HG02970 (cell line): ENCODE data around the gene BCAS3.
"Not testable (repeated sequence)": the region's sequence is repeated elsewhere in the genome, so short reads cannot be mapped to it uniquely, and the experiment has no call there.

Source experiments
- ATAC-seq: cut with Tn5 transposase; IDR thresholded peaks from one replicate; pipeline ENCODE4 v1.9.1; 2021; ENCODE audit warnings: mild to moderate bottlenecking, moderate library complexity, moderate number of reproducible peaks; ENCODE audit not compliant: unreplicated experiment, low FRiP score

Gene BCAS3

DNA sequence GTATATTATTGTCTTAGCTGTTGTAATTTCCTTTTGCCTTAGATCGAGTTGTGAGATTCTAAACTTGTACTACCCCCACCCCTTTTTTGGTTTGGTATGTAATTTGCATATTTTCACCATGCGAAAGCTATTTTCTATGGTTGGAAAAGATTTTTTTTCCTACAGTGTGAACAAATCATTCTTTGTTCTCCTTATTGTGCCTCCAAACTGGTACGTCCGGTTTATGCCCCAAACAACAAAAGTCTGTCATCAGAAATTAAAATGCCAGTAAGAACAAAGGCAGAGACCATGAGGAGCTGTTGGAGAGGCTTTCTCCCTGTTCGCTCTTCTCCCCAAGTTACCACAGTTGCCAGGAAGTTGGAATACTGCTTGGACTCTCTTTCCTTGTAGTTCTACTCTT lies 66.1 kb downstream of the BCAS3 start:
- no peak for ATAC-seq

DNA sequence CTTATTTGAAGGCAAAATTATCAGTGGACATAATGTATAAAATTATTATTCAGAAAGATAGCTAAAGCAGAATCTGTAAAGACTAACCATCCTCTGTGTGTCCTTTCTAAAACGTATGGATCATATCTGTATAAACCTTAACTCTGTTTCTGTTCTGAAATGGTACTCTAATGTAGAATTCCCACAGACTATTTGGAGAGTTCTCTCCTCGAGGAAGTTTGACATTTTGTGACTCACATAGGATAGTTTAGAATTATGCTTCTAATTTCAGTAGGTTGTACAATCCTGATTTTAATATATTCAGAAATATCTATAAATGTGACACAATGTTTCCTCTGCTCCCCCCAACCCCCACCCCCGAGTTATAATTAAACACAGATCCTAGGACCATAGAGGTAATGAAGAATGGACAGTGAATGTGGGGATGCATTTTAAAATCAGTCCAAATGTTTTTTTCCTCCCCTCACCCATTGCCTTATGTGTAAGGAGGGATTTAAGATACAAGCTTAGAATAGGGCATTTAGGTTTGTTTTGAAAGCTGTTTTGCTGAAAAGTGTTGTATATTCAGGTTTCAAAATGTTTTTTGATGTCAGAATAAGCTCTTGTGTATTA lies 66.8 kb downstream of the BCAS3 start:
- ATAC-seq: no peak

DNA sequence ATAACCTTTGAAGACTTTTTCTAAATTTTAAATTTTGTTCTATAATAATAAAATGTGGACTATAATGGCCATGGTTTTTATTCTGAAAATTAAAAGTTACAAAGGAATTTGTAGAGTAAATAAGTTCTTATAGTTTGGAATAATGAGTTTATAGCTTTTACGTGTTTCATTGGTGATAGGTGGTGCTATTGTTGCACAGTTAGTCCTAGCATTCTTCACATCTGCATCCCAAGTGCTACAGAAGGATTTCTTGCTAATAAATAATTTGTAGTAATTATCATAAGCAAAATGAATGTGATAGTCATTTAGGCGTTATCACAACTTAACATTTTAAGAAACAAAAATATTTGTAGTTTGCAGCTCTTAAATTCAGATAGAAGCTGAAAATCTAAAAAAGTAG lies 67.9 kb downstream of the BCAS3 start:
- ATAC-seq: no peak

DNA sequence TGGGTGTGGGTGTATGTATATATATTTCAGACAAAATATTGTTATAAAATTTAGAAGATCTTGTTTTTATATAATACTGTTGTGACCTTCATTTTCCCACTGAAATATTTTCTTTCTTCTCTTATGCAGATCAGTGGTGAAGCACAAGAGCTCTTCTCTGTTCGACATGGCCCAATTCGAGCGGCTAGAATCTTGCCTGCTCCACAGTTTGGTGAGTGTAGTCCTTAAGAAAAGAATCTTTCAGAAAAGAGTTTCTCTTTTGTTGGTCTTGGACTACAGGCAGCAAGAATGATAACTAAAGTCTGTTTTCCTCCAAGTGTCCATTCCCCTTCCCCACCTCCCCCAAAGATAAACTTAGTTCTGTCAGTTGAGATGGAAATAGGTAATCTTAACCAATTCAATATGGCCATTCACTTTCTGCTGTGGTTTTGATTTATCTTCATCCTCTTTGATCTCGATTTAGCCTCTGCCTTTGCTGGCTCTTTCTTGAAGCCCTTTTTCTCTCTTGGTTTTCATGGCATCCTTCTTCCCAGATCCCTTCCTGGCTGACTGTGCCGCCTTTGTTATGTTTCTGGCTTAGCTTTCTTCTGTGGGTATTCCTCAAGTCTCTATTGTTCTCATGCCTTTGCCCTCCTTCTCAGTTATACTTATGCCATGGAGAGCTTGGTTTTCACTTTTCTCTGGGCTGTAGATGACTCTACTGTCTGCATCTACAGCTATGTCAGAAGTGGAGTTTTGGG lies 69.6 kb downstream of the BCAS3 start:
- no peak for ATAC-seq

DNA sequence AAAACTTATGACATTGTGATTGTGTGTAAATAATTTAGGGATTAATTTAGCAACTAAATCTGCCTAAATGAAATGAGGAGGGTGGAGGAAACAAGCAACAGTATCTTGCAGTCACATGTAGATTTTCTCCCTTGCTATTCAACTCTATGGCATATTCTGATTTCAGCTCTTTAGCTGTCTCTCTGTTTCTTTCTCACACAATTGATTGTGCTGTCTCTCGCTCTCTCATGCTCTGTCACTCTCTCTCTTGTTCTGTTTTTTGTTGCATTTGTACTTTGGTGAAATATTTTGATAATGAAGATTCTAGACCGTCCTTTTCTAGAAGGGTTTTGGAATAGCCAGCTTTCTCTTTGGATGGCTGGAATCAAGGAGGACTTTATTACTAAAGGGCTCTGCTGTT lies 70.6 kb downstream of the BCAS3 start:
- no peak for ATAC-seq

DNA sequence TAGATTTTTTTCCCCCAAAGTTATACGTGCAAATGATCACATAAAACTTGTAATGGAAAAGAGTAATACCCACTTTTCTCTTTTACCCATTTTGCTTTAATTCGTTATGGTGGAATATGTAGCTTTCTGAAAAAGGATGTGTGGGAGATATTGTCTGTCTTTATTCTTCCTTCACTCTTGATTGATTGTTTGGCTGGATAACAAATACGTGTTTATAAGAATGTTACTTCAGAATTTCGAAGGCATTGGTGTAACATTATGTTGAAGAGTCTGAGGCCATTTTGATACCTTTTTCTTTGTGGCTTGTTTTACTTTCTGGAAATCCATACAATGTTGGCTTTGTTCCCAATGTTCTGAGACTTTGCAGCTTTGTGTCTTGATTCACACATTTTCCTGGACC lies 71.4 kb downstream of the BCAS3 start:
- no peak for ATAC-seq

DNA sequence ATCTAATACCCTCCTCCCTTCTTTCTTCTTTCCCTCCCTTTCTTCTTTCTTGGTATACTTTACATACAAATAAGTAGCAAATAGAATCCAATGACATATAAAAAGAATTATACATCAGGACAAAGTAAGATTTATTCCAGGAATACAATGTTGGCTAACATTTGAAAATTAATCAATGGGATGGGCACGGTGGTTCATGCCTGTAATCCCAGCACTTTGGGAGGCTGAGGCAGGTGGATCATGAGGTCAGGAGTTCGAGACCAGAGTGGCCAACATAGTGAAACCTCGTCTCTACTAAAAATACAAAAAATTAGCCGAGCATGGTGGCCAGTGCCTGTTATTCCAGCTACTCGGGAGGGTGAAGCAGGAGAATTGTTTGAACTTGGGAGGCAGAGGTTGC lies 72.1 kb downstream of the BCAS3 start:
- ATAC-seq: no peak

DNA sequence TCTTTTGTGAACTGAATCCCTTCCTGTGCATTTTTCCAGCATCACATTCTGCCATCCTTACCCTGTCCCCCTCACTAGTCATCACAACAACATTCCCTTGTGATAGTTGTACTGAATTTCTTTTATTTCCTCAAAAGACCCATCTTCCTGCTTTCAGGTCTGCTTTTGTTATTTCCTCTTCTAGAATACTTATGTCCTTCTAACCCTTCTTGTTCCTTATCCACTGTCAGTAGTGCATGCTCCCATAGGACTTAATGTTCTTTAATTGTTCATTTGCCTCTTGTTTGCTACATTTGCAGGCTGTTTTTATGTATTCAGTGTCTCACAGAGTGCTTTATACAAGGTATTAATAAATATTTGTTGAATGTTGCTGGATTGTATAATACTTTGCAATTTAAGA lies 73.0 kb downstream of the BCAS3 start:
- ATAC-seq: no peak

DNA sequence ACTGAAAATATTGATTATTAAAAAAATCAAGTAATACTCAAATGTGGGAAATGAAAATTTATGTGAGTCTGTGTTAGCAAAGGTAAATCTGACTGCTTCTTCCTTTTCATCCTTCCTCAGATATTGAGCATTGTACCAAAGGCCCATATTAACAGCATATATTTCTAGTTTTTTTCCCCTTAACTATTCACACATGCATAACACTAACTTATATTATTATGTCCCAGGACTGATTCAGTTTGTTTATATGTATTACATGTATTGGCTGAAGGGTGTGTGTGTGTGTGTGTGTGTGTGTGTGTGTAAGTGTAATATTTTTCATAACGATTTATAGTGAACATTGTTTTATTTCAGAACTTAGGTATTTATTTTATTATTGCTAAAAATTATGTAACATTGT lies 74.2 kb downstream of the BCAS3 start:
- ATAC-seq: no peak

DNA sequence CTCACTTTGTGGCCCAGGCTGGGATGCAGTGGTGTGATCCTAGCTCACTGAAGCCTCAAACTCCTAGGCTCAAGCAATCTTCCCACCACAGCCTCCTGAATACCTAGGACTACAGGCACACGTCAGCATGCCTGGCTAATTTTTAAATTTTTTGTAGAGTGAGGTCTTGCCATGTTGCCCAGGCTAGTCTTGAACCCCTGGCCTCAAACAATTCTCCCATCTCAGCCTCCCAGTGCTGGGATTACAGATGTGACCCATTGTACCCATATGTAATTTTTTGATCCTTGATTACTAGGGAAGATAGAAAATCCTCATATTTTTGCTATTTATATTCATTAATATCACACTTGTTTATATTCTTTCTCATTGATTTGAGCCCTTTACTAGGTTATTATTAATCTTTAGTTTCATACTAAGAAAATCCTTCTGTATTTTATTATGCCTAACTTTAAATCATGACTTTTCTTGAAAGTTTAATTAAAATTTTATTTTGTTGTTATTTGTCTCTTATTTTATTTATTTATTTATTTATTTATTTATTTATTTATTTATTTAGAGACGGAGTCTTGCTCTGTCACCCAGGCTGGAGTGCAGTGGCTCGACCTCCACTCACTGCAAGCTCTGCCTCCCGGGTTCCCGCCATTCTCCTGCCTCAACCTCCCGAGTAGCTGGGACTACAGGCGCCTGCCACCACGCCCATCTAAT lies 75.4 kb downstream of the BCAS3 start:
- no peak for ATAC-seq

DNA sequence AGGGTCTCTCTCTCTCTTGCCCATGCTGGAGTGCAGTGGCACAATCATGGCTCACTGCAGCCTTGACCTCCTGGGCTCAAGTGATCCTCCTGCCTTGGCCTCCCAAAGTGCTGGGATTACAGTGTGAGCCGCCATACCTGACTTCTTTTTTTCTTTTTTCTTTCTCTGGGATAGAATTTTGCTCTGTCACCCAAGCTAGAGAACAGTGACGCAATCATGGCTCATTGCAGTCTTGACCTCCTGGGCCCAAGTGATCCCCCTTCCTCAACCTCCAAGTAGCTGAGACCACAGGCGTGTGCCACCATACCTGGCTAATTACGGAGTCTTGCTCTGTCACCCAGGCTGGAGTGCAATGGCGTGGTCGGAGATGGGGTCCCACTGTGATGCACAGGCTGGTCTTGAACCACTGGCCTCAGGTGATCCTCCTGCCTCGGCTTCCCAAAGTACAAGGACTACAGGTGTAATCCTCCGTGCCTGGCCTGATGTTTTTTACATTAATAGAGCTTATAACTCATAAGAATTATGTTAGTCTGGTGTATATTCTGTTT lies 76.5 kb downstream of the BCAS3 start:
- no peak for ATAC-seq

DNA sequence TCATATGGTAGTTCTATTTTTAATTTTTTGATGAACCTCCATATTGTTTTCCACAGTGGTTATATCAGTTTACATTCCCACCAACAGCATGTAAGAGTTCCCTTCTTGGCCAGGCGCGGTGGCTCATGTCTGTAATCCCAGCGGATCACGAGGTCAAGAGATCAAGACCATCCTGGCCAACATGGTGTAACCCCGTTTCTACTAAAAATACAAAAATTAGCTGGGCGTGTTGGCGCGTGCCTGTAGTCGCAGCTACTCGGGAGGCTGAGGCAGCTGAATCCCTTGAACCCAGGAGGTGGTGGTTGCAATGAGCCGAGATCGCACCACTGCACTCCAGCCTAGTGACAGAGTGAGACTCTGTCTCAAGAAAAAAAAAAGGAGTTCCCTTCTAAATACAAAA lies 79.1 kb downstream of the BCAS3 start:
- ATAC-seq: not testable (repeated sequence)

DNA sequence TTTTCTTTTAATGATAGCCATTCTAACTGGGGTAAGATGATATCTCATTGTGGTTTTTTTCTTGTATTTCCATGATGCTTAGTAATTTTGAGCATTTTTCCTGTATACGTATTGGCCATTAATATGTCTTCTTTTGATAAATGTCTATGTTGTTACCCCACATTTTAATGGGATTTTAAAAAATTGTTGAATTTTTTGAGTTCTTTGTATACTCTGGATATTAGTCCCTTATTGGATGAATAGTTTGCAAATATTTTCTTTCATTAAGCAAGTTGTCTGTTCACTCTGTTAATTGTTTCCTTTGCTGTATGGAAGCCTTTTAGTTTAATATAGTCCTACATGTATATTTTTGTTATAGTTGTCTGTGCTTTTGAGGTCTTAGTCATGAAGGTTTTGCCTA lies 79.8 kb downstream of the BCAS3 start:
- ATAC-seq: no peak

DNA sequence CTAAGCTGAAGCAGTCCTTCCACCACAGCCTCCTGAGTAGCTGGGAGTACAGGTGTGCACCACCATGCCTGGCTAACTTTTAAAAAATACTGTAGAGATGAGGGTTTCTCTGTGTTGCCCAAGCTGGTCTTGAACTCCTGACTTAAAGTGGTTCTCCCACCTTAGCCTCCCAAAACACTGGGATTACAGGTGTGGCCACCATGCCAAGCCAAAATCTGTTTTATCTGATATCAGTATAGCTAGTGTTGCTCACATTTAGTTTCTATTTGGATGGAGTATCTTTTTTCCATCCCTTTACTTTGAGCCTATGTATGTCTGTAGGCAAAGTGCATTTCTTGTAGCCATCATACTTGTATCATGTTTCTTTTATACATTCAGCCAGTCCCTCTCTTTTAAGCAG lies 82.1 kb downstream of the BCAS3 start:
- ATAC-seq: no peak

DNA sequence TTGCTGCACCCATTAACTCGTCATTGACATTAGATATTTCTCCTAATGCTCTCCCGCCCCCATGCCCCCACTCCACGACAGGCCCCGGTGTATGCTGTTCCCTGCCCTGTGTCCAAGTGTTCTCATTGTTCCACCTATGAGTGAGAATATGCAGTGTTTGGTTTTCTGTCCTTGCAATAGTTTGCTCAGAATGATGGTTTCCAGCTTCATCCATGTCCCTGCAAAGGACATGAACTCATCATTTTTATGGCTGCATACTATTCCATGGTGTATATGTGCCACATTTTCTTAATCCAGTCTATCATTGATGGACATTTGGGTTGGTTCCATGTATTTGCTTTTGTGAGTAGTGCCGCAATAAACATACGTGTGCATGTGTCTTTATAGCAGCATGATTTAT lies 83.7 kb downstream of the BCAS3 start:
- not testable (repeated sequence) for ATAC-seq

DNA sequence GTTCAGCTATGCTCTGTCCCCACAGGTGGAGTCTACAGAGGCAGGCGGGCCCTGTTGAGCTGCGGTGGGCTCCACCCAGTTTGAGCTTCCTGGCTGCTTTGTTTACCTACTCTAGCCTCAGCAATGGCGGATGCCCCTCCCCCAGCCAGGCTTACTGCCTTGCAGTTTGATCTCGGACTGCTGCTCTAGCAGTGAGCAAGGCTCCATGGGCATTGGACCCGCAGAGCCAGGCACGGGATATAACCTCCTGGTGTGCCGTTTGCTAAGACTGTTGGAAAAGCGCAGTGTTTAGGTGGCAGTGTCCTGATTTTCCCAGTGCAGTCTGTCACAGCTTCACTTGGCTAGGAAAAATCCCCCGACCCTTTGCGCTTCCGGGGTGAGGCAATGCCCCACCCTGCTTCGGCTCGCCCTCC lies 89.1 kb downstream of the BCAS3 start:
- no peak for ATAC-seq

DNA sequence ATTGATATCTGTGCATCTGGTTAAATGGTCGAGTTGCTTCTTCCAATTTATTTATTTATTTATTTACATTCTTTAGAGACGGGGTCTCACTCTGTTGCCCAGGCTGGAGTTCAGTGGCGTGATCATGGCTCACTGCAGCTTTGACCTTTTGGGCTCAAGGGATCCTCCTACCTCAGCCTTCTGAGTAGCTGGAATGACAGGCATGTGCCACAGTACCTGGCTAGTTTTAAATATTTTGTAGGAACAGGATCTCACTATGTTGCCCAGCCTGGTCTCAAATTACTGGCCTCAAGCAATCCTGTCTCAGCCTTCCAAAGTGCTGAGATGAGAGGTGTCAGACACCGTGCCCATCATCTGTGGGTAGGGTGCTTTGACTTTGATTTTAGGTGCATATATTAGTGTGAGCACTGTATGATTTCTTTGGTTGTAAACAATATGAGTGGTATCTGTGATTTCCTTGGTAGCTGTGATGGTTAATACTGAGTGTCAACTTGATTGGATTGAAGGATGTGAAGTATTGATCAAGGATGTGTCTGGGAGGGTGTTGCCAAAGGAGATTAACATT lies 90.2 kb downstream of the BCAS3 start:
- ATAC-seq: no peak

DNA sequence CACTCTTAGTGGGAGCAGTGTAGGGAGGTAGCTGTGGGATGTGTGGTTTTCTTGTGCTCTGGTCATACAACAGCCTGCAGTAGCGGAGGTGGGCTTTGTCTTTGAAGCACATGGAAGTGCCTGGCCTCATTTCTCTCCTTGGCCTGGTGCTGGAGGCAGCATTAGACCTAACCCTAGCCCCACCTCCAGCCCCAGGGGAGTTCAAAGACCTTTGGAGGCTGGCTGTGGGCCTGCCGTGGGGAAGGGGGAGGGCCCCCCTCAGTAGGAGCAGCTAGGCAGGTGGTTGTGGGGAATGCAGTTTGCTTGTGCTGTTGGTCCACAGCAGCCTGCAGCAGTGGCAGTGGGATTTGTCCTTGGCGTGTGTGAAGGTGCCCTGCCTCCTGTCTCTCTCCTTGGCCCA lies 91.7 kb downstream of the BCAS3 start:
- ATAC-seq: no peak

DNA sequence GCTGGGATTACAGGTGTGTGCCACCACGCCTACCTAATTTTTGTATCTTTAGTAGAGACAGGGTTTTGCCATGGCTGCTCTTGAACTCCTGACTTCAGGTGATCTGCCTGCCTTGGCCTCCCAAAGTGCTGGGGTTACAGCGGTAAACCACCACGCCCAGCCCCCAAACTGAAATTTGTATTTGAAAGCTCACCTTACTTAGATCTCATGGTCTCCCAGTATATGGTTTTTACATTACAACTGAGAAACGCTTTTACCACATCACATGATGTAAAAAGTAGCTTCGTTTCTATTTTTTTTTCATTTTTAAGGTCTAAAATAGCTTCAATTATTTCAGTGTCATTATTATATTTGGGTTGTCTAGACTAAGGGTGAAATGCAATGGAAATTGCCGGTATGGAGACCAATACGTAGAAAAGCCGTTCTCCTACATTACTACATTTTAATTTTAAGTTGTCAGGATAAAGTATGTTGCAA lies 93.3 kb downstream of the BCAS3 start:
- no peak for ATAC-seq

DNA sequence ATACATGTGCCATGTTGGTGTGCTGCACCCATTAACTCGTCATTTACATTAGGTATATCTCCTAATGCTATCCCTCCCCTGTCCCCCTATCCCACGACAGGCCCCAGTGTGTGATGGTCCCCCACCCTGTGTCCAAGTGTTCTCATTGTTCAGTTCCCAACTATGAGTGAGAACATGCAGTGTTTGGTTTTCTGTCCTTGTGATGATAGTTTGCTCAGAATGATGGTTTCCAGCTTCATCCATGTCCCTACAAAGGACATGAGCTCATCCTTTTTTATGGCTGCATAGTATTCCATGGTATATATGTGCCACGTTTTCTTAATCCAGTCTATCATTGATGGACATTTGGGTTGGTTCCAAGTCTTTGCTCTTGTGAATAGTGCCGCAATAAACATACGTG lies 94.0 kb downstream of the BCAS3 start:
- not testable (repeated sequence) for ATAC-seq

DNA sequence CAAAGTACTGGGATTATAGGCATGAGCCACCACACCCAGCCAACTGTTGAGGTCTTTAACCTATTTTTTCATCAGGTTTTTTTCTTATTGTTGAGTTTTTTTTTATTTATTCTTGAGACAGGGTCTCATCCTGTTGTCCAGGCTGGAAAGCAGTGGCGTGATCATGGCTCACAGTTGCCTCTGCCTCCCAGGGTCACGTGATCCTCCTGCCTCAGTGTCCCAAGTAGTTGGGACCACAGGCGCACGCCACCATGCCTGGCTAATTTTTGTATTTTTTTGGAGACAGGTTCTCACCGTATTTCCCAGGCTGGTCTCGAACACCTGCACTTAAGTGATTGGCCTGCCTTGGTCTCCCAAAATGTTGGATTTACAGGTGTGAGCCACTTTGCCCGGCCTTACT lies 95.9 kb downstream of the BCAS3 start:
- no peak for ATAC-seq
